ENCODE results near the gene SLC41A1. TPM values are rescaled to one million over a fixed set of nuclear protein-coding genes. Genes with fewer than 3 reads are reported as not detected.
A peak's percentile ranks its signal among the peaks of the same experiment; 100 is the strongest.

The SLC41A1 gene
- total and polyA plus RNA-seq, 2 donors (not counting 1 experiment from before 2014, with no cell fraction given) = 15.8 to 24.2 TPM

DNA sequence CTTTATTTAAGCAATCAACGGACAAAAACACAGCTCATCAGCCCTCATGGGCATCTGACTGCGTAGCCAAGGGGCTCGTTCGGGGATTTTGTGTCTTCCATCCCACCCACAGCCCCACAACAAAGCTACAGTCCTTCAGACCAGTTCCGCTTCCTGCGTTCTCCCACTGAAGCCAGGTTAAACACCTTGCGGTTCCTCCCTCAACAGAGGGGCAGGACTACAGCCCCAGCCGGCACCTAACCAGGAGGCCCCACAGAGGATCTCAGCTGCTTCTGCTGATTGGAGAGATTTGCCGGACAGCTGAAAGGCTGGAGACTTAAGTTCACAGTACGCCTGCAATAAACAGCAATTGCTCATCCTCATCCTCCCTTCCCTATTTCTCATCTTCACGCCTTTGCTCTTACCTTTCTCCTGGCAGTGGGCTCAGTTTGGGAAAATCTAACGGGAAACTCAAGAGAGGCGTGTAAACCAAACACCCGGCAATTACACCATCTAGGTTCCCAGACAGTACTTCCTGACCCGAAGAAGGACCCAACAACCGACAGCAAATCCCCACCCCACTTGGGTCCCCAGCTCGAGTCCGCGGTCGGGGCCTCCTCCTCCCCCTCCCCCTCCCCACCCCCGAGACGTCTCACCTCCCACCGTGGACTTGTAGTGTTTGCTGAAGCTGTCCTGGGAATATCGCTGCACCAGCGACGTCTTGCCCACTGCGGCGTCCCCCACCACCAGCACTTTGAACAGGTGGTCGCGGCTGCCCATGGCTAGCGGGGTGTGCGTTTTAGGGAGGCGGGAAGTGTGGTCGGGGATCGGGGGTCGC, 38.6 kb downstream of the SLC41A1 start:
- Histone ChIP-seq H3K27me3 (replicated peaks in 1 of 4; ENCODE audit: control extremely low read depth in 1 of 4, control insufficient read depth in 3 of 4, insufficient read depth in 4 of 4, low read length in 3 of 4) (no peaks in the 10 kb centered on the region), H4K20me1 (ENCODE audit: control insufficient read depth, insufficient read depth, low read length, poor library complexity, severe bottlenecking) (no peaks in the 10 kb centered on the region), H3K36me3 (replicated peaks in 1 of 2; ENCODE audit: control extremely low read depth in 1 of 2, control insufficient read depth in 1 of 2, extremely low read depth in 1 of 2, insufficient read depth in 2 of 2, low read length in 1 of 2) (peaks cover 3 to 29% of the 10 kb centered on the region in 2 experiments), H3K27ac (ENCODE audit: low read length in 2 of 2) (peak overlapping the region; percentile 93 to 96), H3K79me2 (ENCODE audit: control insufficient read depth, insufficient read depth, low read length) (peaks cover 33% of the 10 kb centered on the region), H2AFZ (ENCODE audit: insufficient read depth, low read depth, low read length, poor library complexity, severe bottlenecking) (peak overlapping the region; percentile 86), H3K9me3 (ENCODE audit: control extremely low read depth in 1 of 3, control insufficient read depth in 2 of 3, insufficient read depth in 1 of 3, low read length in 2 of 3) (peaks cover 0 to 6% (median 0%) of the 10 kb centered on the region in 3 donors), H3K4me3 (ENCODE audit: control extremely low read depth in 1 of 5, extremely low read depth in 1 of 5, insufficient read depth in 1 of 5, low read depth in 2 of 5, low read length in 4 of 5) (peak overlapping the region; percentile 73 to 89 (median 86)), H3K9ac (ENCODE audit: low read length) (peak overlapping the region; percentile 96), H3K4me1 (ENCODE audit: control insufficient read depth in 2 of 2, insufficient read depth in 2 of 2, low read length in 2 of 2) (peaks cover 44 to 48% of the 10 kb centered on the region in 2 donors), H3K4me2 (replicated peaks; ENCODE audit: low read depth, low read length, poor library complexity, severe bottlenecking) (peak overlapping the region; percentile 95)
- Mint-ChIP-seq H3K4me3 (peak overlapping the region; percentile 98), H3K9me3 (ENCODE audit: insufficient read depth) (no peaks in the 10 kb centered on the region), H3K27ac (peak overlapping the region; percentile 99), H3K4me1 (peaks cover 54% of the 10 kb centered on the region), H3K27me3 (no peaks in the 10 kb centered on the region)
- TF ChIP-seq EZH2 (IDR thresholded peaks at IDR 0.05; ENCODE audit: borderline replicate concordance, insufficient read depth, low read depth, low read length, poor library complexity, severe bottlenecking) (no peak), CTCF (IDR thresholded peaks at IDR 0.05) (no peak)
- CTCF ChIA-PET = interaction anchor here (0.7 to 2.6 kb wide), 12 partner anchors 14 to 203 kb away, joined by 3 to 11 read pairs (median 4); partner anchors contain the start of gene PM20D1
- DNase-seq = peak; percentile 58
- POLR2A ChIA-PET = interaction anchor here (1.0 to 2.5 kb wide), 6 partner anchors 23 to 105 kb away, joined by 3 to 17 read pairs (median 5); partner anchors contain the start of genes NUCKS1 and PM20D1
- 16% methylated on average over 25 of the region's 36 CpGs for WGBS (ENCODE audit: insufficient coverage)
- intact Hi-C loops (cut with micrococcal nuclease) = loop anchor here (1.0 to 10.0 kb wide), 5 partner anchors 24 to 650 kb away; partner anchors contain the start of genes NUCKS1, PM20D1, RBBP5 and SLC41A1
- peak; percentile 4 for ATAC-seq (ENCODE audit: low read depth)

Data from B cell (primary cell).